Peyer's patch (tissue), 4 donors: ENCODE measurements around the gene RFPL2. TPM values are rescaled to one million over a fixed set of nuclear protein-coding genes. Genes with fewer than 3 reads are reported as not detected.

Experiments used
- DNase-seq, 3 donors: peaks; one replicate each; pipeline ENCODE4 v3.0.0-alpha.2; 2017 to 2019
- H3K27ac ChIP-seq, 4 donors: fragments of 200-600 bp; sonication (generic); one replicate each; pipeline ENCODE4 v1.5.1; 2016 to 2019
- H3K27me3 ChIP-seq, 2 donors: fragments of 200-600 bp; sonication (generic); one replicate each; pipeline ENCODE4 v1.5.1; 2019
- H3K36me3 ChIP-seq, 3 donors: fragments of 200-600 bp; sonication (generic); one replicate each; pipeline ENCODE4 v1.5.1; 2016 to 2019
- H3K4me1 ChIP-seq, 4 donors: fragments of 200-600 bp; sonication (generic); one replicate each; pipeline ENCODE4 v1.5.1; 2016 to 2019
- H3K4me3 ChIP-seq, 4 donors: fragments of 200-600 bp; sonication (generic); 1 replicate in 3 of 4; 2 replicates in 1 of 4; pipeline ENCODE4 v1.5.1; 2016 to 2019; ENCODE audit warnings: mild to moderate bottlenecking in 1 of 4
- H3K9me3 ChIP-seq, 4 donors: fragments of 200-600 bp; sonication (generic); one replicate each; pipeline ENCODE4 v1.5.1; 2016 to 2019; ENCODE audit warnings: mild to moderate bottlenecking in 1 of 4
- POLR2A ChIP-seq, 2 donors: fragments of 450-650 bp; IDR thresholded peaks; one replicate each; pipeline ENCODE4 v1.5.1; 2017; ENCODE audit warnings: antibody characterized with exemption in 2 of 2, mild to moderate bottlenecking in 2 of 2, moderate library complexity in 2 of 2
- total RNA-seq, 4 donors: library from RNA; depleted of rRNA; stranded (reverse); fragments of >200 nt; gene quantifications; one replicate each; pipeline ENCODE4 v1.1.0, GENCODE V29; 2016
- TF ChIP-seq, protein P1 (sequence below), 6 experiments: fragments of 450-650 bp in 4 of 6; fragments of 200-600 bp in 2 of 6; sonication (generic) in 1 of 6; IDR thresholded peaks; one replicate each; pipeline ENCODE4 v1.5.1; 2017 to 2019; ENCODE audit warnings: antibody characterized with exemption in 6 of 6, mild to moderate bottlenecking in 3 of 6, moderate library complexity in 1 of 6

RFPL2 gene
- total RNA-seq, 4 donors from 2014 or later = not detected

DNA sequence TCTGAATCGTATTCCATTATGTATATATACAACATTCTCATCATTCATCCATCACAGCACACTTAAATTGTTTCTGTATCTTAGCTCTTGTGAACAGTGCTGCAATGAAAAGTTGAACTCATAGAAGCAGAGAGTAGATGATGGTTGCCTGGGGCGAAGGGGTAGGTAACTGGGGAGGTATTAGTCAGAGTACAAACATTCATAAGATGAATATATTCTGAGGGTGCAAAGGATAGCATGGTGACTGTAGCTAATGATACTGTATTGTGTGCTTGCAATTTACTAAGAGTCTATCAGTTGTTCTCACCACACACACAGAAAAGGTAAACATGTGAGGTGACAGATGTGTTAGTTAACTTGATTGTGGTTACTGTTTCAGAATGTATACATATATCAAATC is 12.6 kb upstream of the RFPL2 start:
- TF ChIP-seq, protein P1, sequence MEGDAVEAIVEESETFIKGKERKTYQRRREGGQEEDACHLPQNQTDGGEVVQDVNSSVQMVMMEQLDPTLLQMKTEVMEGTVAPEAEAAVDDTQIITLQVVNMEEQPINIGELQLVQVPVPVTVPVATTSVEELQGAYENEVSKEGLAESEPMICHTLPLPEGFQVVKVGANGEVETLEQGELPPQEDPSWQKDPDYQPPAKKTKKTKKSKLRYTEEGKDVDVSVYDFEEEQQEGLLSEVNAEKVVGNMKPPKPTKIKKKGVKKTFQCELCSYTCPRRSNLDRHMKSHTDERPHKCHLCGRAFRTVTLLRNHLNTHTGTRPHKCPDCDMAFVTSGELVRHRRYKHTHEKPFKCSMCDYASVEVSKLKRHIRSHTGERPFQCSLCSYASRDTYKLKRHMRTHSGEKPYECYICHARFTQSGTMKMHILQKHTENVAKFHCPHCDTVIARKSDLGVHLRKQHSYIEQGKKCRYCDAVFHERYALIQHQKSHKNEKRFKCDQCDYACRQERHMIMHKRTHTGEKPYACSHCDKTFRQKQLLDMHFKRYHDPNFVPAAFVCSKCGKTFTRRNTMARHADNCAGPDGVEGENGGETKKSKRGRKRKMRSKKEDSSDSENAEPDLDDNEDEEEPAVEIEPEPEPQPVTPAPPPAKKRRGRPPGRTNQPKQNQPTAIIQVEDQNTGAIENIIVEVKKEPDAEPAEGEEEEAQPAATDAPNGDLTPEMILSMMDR (IDR thresholded peaks at IDR 0.05) = no peak
- no peak for TF ChIP-seq POLR2A (IDR thresholded peaks at IDR 0.05)
- Histone ChIP-seq H3K4me3 (no peak overlapping the region), H3K4me1 (no peaks in the 10 kb centered on the region), H3K27me3 (no peaks in the 10 kb centered on the region), H3K36me3 (no peaks in the 10 kb centered on the region), H3K27ac (no peak overlapping the region), H3K9me3 (no peaks in the 10 kb centered on the region)
- DNase-seq = no peak

DNA sequence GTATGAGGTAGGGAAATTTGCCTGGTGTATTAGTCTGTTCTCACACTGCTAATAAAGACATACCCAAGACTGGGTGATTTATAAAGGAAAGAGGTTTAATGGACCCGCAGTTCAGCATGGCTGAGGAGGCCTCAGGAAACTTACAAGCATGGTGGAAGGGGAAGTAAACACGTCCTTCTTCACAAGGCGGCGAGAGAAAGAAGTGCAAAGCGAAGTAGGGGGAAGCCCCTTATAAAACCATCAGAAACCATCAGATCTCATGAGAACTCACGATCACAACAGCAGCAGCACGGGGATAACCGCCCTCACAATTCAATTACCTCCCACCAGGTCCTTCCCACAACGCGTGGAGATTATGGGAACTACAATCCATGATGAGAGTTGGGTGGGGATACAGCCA is 12.0 kb upstream of the RFPL2 start:
- H3K27me3 ChIP-seq = no peaks in the 10 kb centered on the region
- H3K4me1 ChIP-seq = no peaks in the 10 kb centered on the region
- no peak overlapping the region for H3K27ac ChIP-seq
- no peaks in the 10 kb centered on the region for H3K9me3 ChIP-seq
- DNase-seq = no peak
- no peak overlapping the region for H3K4me3 ChIP-seq
- H3K36me3 ChIP-seq = no peaks in the 10 kb centered on the region
- TF ChIP-seq, protein P1 (IDR thresholded peaks at IDR 0.05) = no peak
- TF ChIP-seq POLR2A (IDR thresholded peaks at IDR 0.05) = no peak

DNA sequence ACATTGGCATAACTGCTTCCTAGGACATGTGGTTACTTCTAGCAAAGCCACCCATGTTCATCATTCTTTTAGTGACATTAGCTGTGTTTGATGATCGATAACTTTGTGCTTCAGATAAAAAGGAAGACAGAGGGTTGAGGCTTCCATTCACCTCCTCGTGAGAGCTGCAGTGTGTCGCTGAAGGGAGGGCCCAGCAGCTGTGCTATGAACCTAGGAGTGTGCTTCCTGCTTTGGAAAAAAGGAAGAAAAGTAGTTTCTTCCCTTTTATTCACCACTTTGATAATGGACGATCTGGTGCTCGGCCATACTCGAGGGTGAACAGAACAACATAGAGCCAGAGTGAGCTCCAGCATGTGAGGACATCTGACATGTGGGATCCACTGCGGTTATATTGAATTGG is 6.1 kb upstream of the RFPL2 start:
- Histone ChIP-seq H3K9me3 (no peaks in the 10 kb centered on the region), H3K4me1 (peaks cover 0 to 5% (median 0%) of the 10 kb centered on the region in 4 donors), H3K36me3 (no peaks in the 10 kb centered on the region), H3K4me3 (no peak overlapping the region), H3K27me3 (no peaks in the 10 kb centered on the region), H3K27ac (no peak overlapping the region)
- DNase-seq = no peak
- TF ChIP-seq, protein P1 (IDR thresholded peaks at IDR 0.05) = no peak
- no peak for TF ChIP-seq POLR2A (IDR thresholded peaks at IDR 0.05)

DNA sequence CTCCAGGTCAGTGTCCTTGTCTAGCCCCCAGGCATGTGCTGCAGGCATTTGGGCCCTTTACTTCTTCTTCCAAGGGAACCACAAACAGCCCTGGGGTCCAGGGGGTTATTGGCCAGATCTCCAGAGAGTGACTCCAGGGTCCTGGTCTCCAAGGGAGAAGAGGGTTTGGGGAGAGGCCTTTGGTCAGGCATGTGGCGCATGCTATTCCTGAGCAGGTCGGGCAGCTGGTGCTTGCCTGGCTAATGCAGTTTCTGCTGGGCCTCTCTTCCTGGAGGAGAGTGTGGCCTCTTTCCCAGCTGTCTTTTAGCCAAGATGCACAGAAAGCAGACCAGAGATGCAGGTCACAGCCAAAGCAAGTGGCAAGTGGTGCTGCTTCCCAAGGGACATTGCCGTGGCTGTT is 3.8 kb upstream of the RFPL2 start:
- no peaks in the 10 kb centered on the region for H3K36me3 ChIP-seq
- H3K27me3 ChIP-seq = no peaks in the 10 kb centered on the region
- no peaks in the 10 kb centered on the region for H3K9me3 ChIP-seq
- TF ChIP-seq, protein P1 (IDR thresholded peaks at IDR 0.05) = no peak
- no peak for TF ChIP-seq POLR2A (IDR thresholded peaks at IDR 0.05)
- peaks cover 0 to 8% (median 0%) of the 10 kb centered on the region in 4 donors for H3K4me1 ChIP-seq
- no peak overlapping the region for H3K27ac ChIP-seq
- no peak for DNase-seq
- no peak overlapping the region for H3K4me3 ChIP-seq

DNA sequence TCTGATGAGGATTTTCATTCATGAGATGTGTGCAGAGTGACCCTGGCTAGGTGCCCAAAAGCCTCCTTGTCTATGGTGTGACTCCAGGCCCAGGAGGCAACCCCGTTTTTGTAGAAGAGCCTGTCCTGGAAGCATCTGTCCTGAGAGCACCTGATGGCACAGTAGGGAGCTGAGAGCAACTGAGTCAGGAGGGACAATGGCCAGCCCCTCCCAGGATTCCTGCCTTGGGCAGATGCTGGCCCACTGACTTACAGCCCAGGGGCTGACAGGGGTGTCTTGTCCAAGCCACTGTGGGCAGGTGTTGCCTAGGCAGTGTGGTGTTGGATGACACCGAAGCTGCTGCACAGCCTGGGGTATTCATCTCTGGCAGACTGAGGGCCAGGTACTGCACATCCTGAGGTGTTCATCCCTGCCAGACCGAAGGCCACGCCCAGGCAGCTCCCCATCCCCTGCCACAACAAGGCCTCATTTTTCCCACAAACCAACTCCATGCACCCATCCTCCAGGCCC is 3.2 kb upstream of the RFPL2 start:
- no peak for DNase-seq
- TF ChIP-seq POLR2A (IDR thresholded peaks at IDR 0.05) = no peak
- TF ChIP-seq, protein P1 (IDR thresholded peaks at IDR 0.05) = no peak
- no peaks in the 10 kb centered on the region for H3K36me3 ChIP-seq
- H3K27ac ChIP-seq = no peak overlapping the region
- no peaks in the 10 kb centered on the region for H3K27me3 ChIP-seq
- no peak overlapping the region for H3K4me3 ChIP-seq
- H3K9me3 ChIP-seq = no peaks in the 10 kb centered on the region
- H3K4me1 ChIP-seq = peaks cover 0 to 15% (median under 1%) of the 10 kb centered on the region in 4 donors
